PFSK-1 (cell line): ENCODE results near the gene COL24A1.

Experiments
- FOXP2 ChIP-seq: optimal IDR thresholded peaks from 2 replicates; pipeline ENCODE3; 2011; ENCODE audit warnings: borderline replicate concordance, control low read depth, inconsistent platforms; ENCODE audit not compliant: insufficient read depth; ENCODE audit errors: extremely low read length, extremely low read depth
- POLR2AphosphoS5 ChIP-seq: IDR thresholded peaks from 2 replicates; pipeline ENCODE4 v1.6.1; 2012; ENCODE audit warnings: low read depth, mild to moderate bottlenecking, control low read depth, low read length, moderate library complexity
- SIN3A ChIP-seq: IDR thresholded peaks from 2 replicates; pipeline ENCODE4 v1.6.1; 2012; ENCODE audit warnings: mild to moderate bottlenecking, low read length, moderate library complexity, borderline replicate concordance; ENCODE audit not compliant: insufficient read depth
- TAF1 ChIP-seq: IDR thresholded peaks from 2 replicates; pipeline ENCODE4 v1.6.1; 2012; ENCODE audit warnings: low read length, control low read depth, borderline replicate concordance; ENCODE audit not compliant: insufficient read depth
- TF ChIP-seq, protein P1 (sequence below), 2 experiments: IDR thresholded peaks; 2 replicates each; pipeline versions ENCODE4 v1.6.1 to v1.8.0; 2011 to 2012; ENCODE audit warnings: low read depth in 2 of 2, low read length in 2 of 2, control low read depth in 1 of 2, inconsistent platforms in 1 of 2, mild to moderate bottlenecking in 1 of 2, moderate library complexity in 1 of 2; ENCODE audit not compliant: insufficient read depth in 1 of 2

DNA sequence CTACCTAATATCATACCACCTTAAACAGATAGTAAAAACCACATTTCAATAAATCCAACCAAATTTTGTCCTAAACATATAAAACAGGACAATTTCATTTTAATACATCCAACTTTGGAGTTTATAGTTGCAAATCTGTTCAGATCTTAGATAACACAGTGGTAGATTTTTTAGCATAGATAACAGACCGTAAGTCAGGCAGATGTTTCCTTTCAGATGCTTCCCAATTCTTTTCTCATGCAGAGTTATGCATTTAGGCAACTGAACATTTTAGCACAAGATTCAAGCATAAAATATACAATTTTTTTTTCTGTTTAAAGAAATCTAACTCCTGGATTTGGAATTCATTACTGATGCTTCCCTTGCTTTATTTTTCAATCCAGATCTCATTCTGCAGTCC, 291.8 kb downstream of the COL24A1 start:
- no peak for TF ChIP-seq POLR2AphosphoS5
- TF ChIP-seq, protein P1, sequence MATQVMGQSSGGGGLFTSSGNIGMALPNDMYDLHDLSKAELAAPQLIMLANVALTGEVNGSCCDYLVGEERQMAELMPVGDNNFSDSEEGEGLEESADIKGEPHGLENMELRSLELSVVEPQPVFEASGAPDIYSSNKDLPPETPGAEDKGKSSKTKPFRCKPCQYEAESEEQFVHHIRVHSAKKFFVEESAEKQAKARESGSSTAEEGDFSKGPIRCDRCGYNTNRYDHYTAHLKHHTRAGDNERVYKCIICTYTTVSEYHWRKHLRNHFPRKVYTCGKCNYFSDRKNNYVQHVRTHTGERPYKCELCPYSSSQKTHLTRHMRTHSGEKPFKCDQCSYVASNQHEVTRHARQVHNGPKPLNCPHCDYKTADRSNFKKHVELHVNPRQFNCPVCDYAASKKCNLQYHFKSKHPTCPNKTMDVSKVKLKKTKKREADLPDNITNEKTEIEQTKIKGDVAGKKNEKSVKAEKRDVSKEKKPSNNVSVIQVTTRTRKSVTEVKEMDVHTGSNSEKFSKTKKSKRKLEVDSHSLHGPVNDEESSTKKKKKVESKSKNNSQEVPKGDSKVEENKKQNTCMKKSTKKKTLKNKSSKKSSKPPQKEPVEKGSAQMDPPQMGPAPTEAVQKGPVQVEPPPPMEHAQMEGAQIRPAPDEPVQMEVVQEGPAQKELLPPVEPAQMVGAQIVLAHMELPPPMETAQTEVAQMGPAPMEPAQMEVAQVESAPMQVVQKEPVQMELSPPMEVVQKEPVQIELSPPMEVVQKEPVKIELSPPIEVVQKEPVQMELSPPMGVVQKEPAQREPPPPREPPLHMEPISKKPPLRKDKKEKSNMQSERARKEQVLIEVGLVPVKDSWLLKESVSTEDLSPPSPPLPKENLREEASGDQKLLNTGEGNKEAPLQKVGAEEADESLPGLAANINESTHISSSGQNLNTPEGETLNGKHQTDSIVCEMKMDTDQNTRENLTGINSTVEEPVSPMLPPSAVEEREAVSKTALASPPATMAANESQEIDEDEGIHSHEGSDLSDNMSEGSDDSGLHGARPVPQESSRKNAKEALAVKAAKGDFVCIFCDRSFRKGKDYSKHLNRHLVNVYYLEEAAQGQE (IDR thresholded peaks at IDR 0.05; ENCODE audit: insufficient read depth in 1 of 2, low read depth in 2 of 2, low read length in 2 of 2), result no peak
- no peak for TF ChIP-seq TAF1
- no peak for TF ChIP-seq SIN3A
- no peak for TF ChIP-seq FOXP2
